Ishikawa (cell line): ENCODE data around the gene CAMK1D.

Source experiments
- CEBPB ChIP-seq: IDR thresholded peaks from 2 replicates; pipeline ENCODE4 v1.6.1; 2012
- CREB1 ChIP-seq: IDR thresholded peaks from 2 replicates; pipeline ENCODE4 v1.6.1; 2012; ENCODE audit warnings: low read depth
- FOXM1 ChIP-seq: IDR thresholded peaks from 2 replicates; pipeline ENCODE4 v1.6.1; 2012; ENCODE audit warnings: low read depth, borderline replicate concordance
- MAX ChIP-seq: IDR thresholded peaks from 2 replicates; pipeline ENCODE4 v1.6.1; 2012
- TEAD4 ChIP-seq: IDR thresholded peaks from 2 replicates; pipeline ENCODE4 v1.6.1; 2012
- USF1 ChIP-seq: IDR thresholded peaks from 2 replicates; pipeline ENCODE4 v1.6.1; 2012
- ZBTB7A ChIP-seq: IDR thresholded peaks from 2 replicates; pipeline ENCODE4 v1.6.1; 2012; ENCODE audit warnings: low read depth

GRCh38 chr10:12697764-12698163 is 348.4 kb downstream of the CAMK1D start:
- TF ChIP-seq ZBTB7A = no peak
- no peak for TF ChIP-seq MAX
- no peak for TF ChIP-seq CREB1
- no peak for TF ChIP-seq USF1
- no peak for TF ChIP-seq TEAD4
- TF ChIP-seq FOXM1 = no peak
- TF ChIP-seq CEBPB = no peak
